GM12892 (cell line): ENCODE data around the gene CHST11.

ENCODE experiments used
- DNase-seq: peaks from one replicate; pipeline ENCODE4 v3.0.0; 2011; ENCODE audit not compliant: insufficient read length
- FAIRE-seq: peaks from 2 replicates; lab custom pipeline; 2011; peaks lifted over from hg19 to GRCh38; lab: Jason Lieb, UNC
- POLR2A ChIP-seq: IDR thresholded peaks from 2 replicates; pipeline ENCODE4 v1.6.1; 2011; ENCODE audit warnings: low read depth, low read length, control low read depth
- POLR2AphosphoS5 ChIP-seq: IDR thresholded peaks from 2 replicates; pipeline ENCODE4 v1.6.1; 2011; ENCODE audit warnings: low read depth, low read length, control low read depth
- TAF1 ChIP-seq: IDR thresholded peaks from 2 replicates; pipeline ENCODE4 v1.6.1; 2011; ENCODE audit warnings: low read depth, mild to moderate bottlenecking, control low read depth, low read length, borderline replicate concordance

The CHST11 gene

DNA sequence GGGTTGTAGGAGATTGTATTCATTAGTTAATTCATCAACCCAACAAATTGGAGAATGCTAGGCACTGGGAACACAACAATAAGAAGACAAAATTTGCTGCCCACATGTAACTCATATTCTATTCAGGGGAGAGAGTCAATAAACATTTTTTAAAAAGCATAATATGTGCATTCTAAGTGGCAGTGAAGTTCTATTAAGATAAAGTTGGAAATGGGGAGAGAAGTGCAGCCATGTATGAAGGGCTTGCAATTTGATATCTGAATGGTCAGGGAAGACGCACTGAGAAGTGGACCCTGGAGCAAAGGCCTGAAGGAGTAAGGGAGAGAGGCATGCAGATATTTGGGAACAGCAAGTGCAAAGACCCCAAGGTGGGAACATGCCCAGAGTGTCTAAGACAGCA lies 40.2 kb upstream of the CHST11 start:
- FAIRE-seq (no peak), DNase-seq (no peak)
- no peak for TF ChIP-seq POLR2AphosphoS5
- no peak for TF ChIP-seq TAF1
- TF ChIP-seq POLR2A: no peak

GRCh38 chr12:104419717-104420116 lies 37.0 kb upstream of the CHST11 start:
- TF ChIP-seq TAF1 (no peak), POLR2A (no peak), POLR2AphosphoS5 (no peak)
- DNase-seq (no peak), FAIRE-seq (no peak)

DNA sequence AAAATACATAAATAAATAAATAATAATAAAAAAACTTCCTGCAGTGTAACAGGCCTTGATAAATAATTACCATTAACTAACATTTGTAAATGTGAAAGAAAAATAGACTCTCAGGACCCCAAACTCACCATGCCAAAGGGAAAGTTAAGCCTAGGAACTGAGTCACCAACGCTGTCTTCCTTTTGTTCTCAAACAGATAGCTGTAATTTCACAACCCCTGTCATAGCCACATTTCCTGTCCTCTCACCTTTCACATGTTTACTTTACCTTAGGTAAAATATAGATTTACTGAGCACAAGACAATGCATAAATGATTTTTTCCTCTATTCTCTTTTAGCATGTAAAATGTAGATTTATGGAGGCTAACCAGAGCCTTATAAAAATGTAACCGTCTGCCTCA lies 35.9 kb upstream of the CHST11 start:
- DNase-seq (no peak), FAIRE-seq (no peak)
- TF ChIP-seq POLR2AphosphoS5: no peak
- no peak for TF ChIP-seq POLR2A
- no peak for TF ChIP-seq TAF1

DNA sequence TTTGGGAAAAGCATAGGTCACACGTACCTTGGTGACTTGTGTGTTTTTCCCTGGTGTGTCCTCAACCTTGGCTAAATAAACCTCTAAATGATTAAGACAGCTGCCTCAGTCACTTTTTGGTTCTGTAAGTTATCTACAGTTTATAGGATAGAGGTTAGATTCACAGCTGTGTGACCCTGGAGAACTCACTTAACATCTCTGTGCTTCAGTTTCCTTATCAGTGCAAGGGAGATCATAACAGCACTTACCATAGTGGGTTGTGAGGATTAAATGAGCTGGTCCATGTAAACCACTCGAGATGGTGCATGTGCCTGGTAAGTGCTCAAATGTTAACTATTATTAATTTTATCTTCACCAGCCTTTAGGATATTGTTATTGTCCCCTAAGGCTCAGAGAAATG lies 35.4 kb upstream of the CHST11 start:
- FAIRE-seq (peak; percentile 63), DNase-seq (no peak)
- TF ChIP-seq TAF1: no peak
- no peak for TF ChIP-seq POLR2A
- TF ChIP-seq POLR2AphosphoS5: no peak

DNA sequence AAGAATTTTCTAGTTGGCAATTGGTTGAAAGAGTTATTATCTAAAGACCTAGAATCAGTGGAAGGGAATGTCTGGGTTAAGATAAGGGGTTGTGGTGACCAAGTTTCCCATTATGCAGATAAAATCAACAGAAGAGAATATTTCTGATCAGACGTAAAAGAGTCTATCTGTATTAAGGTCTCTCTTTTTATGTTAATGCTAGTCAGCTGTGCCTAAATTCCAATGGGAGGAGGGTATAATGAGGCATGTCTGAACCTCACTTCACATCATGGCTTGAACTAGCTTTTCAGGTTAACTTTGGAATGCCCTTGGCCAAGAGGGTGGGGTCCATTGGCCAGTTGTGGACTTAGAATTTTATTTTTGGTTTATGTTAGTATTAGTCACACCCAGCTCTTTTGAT lies 34.3 kb upstream of the CHST11 start:
- DNase-seq (no peak), FAIRE-seq (no peak)
- TF ChIP-seq POLR2A (no peak), POLR2AphosphoS5 (no peak), TAF1 (no peak)

- TF ChIP-seq POLR2AphosphoS5 (no peak), TAF1 (no peak), POLR2A (no peak)
- FAIRE-seq (no peak), DNase-seq (no peak)
Observed at GRCh38 chr12:104423273-104423672, 33.5 kb upstream of the CHST11 start.

- FAIRE-seq (no peak), DNase-seq (no peak)
- no peak for TF ChIP-seq POLR2A
- no peak for TF ChIP-seq TAF1
- TF ChIP-seq POLR2AphosphoS5: no peak
Observed at GRCh38 chr12:104423809-104424208, 32.9 kb upstream of the CHST11 start.

- no peak for DNase-seq
- no peak for TF ChIP-seq POLR2AphosphoS5
- TF ChIP-seq POLR2A: no peak
- TF ChIP-seq TAF1: no peak
- no peak for FAIRE-seq
Observed at GRCh38 chr12:104424955-104425354, 31.8 kb upstream of the CHST11 start.

DNA sequence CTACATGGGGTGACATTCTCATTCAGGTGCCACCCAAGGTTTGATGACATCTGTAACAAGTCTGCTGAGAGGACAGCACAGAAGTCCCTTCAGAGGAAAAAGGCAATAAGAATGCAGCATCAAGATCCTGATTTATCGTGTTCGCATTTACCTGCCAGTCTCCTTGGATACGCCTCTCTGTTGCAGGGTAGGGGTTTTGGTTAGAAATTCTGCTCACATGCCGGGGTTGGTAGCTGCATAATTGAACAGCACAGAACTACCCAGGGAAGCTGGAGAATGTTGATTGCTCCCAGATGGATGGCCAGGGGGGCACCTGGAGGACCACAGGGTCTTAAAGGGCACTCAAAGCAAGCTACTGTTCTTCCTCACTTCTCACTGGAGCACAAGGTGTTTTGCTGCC lies 31.1 kb upstream of the CHST11 start:
- no peak for TF ChIP-seq POLR2AphosphoS5
- TF ChIP-seq TAF1: no peak
- TF ChIP-seq POLR2A: no peak
- no peak for DNase-seq
- FAIRE-seq: no peak

DNA sequence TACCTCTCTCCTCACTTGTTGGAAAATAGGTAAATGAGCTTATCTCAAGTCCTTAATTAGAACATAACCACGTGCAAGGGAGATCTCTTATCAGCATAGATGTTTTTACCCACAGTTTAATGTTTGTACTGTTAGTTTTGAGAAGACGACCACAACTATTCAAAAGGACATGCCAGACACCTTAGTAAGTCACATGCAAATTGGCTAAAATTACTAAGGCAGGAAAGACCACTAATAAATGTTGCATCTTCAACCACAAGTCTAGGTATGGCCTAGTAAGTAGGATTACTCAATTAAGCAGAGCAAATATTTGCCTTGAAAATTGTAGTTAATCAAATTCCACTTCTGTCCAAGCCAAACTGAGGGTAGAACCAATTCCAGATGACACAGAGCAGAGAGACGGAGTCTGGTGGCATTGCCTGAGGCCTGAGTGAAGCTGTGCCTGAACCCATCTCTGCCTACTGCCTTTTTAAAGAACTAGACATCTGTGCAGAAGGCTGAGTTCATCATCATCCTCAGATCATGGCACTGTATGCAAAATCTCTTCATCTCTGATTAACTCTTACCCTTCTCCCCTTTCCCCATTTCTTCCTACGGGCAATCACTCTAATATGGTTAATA lies 29.7 kb upstream of the CHST11 start:
- TF ChIP-seq POLR2A (no peak), TAF1 (no peak), POLR2AphosphoS5 (no peak)
- no peak for DNase-seq
- FAIRE-seq: no peak

GRCh38 chr12:104427547-104427938 lies 29.2 kb upstream of the CHST11 start:
- FAIRE-seq: no peak
- no peak for TF ChIP-seq POLR2A
- no peak for TF ChIP-seq POLR2AphosphoS5
- TF ChIP-seq TAF1: no peak

DNA sequence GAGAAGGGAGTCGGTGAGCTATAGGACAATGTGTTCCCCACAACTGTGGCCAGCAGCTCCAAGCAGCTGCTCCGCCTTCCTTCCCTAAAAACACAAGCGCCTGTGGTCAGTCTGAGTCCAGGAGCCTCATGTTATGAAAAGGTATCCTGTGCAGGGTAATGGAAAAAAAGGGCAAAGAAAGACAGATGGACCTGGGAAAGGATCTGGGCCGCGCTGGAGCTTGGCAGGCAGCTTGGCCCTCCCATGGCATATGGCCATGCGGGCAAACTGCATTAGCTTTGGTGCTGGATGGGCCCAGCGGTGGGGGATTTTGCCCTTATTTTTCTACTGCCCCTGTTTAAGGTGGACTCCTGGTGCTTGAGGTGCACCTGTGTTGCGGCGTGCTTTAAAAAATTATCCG lies 23.7 kb upstream of the CHST11 start:
- FAIRE-seq: no peak

More at GRCh38 chr12:104427547-104427938, 29.2 kb upstream of the CHST11 start:
- DNase-seq: no peak

DNA sequence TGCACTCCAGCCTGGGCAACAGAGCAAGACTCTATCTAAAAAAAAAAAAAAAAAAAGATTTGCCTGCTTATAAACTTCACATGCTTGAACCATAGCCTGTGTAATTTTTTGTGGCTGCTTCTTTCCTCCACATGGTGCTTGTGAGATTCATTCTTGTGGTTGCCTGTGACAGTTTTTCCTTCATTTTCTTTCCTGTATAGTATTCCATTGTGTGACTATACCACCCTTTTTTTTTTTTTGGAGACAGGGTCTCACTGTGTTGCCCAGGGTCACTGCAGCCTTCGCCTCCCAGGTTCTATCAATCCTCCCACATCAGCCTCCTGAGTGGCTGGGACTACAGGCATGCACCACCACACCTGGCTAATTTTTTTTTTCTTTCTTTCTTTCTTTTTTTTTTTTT lies 22.6 kb upstream of the CHST11 start:
- TF ChIP-seq TAF1: no peak
- no peak for TF ChIP-seq POLR2A
- no peak for TF ChIP-seq POLR2AphosphoS5
- no peak for FAIRE-seq

More for the DNA sequence above, 23.7 kb upstream of the CHST11 start:
- DNase-seq: no peak
- TF ChIP-seq POLR2A (no peak), POLR2AphosphoS5 (no peak), TAF1 (no peak)

More for the DNA sequence above, 22.6 kb upstream of the CHST11 start:
- no peak for DNase-seq
